GM12891 (cell line): Measurements from ENCODE around the gene RAD21L1.

Experiments
- DNase-seq: peaks from one replicate; pipeline ENCODE4 v3.0.0; 2011; ENCODE audit warnings: low spot score; ENCODE audit not compliant: insufficient read length
- FAIRE-seq: peaks from 2 replicates; lab custom pipeline; 2011; peaks lifted over from hg19 to GRCh38; lab: Jason Lieb, UNC
- PAX5 ChIP-seq: IDR thresholded peaks from 2 replicates; pipeline ENCODE4 v1.6.1; 2011; ENCODE audit warnings: low read length, moderate library complexity, mild to moderate bottlenecking; ENCODE audit not compliant: insufficient read depth, severe bottlenecking
- POLR2A ChIP-seq: IDR thresholded peaks from 2 replicates; pipeline ENCODE4 v1.6.1; 2011; ENCODE audit warnings: low read depth, low read length, control low read depth
- POLR2AphosphoS5 ChIP-seq: IDR thresholded peaks from 2 replicates; pipeline ENCODE4 v1.6.1; 2011; ENCODE audit warnings: low read depth, low read length, control low read depth
- POU2F2 ChIP-seq: IDR thresholded peaks from 2 replicates; pipeline ENCODE4 v1.6.1; 2011; ENCODE audit warnings: low read depth, mild to moderate bottlenecking, control low read depth, low read length, moderate library complexity
- SPI1 ChIP-seq: IDR thresholded peaks from 2 replicates; pipeline ENCODE4 v1.6.1; 2011; ENCODE audit warnings: low read depth, low read length, control low read depth
- TAF1 ChIP-seq: IDR thresholded peaks from 2 replicates; pipeline ENCODE4 v1.6.1; 2011; ENCODE audit warnings: low read depth, low read length, control low read depth

The RAD21L1 gene

GRCh38 chr20:1300083-1300840 lies 74.4 kb downstream of the RAD21L1 start:
- DNase-seq (no peak), FAIRE-seq (no peak)
- TF ChIP-seq TAF1: no peak
- TF ChIP-seq POLR2A: no peak
- TF ChIP-seq POLR2AphosphoS5: no peak
- TF ChIP-seq POU2F2: no peak
- TF ChIP-seq PAX5: no peak
- TF ChIP-seq SPI1: no peak

GRCh38 chr20:1301031-1301529 lies 75.2 kb downstream of the RAD21L1 start:
- no peak for TF ChIP-seq TAF1
- TF ChIP-seq PAX5: no peak
- no peak for TF ChIP-seq POLR2AphosphoS5
- TF ChIP-seq POU2F2: no peak
- no peak for TF ChIP-seq SPI1
- TF ChIP-seq POLR2A: no peak
- DNase-seq (no peak), FAIRE-seq (no peak)

- FAIRE-seq (no peak), DNase-seq (no peak)
Observed at GRCh38 chr20:1302685-1303541, 77.1 kb downstream of the RAD21L1 start.

GRCh38 chr20:1304710-1305515 lies 79.1 kb downstream of the RAD21L1 start:
- DNase-seq: no peak
- TF ChIP-seq TAF1 (no peak), SPI1 (no peak), POLR2A (no peak), PAX5 (no peak)
- FAIRE-seq: no peak

More at GRCh38 chr20:1302685-1303541, 77.1 kb downstream of the RAD21L1 start:
- TF ChIP-seq PAX5 (no peak), POLR2A (no peak), TAF1 (no peak), POLR2AphosphoS5 (no peak), SPI1 (no peak), POU2F2 (no peak)
